CD1c-positive myeloid dendritic cell (primary cell): Measurements from ENCODE around the gene GNPAT.
"Not testable (repeated sequence)": the region's sequence is repeated elsewhere in the genome, so short reads cannot be mapped to it uniquely, and the experiment has no call there.

Source experiments
- DNase-seq: peaks from one replicate; pipeline ENCODE4 v3.0.0-alpha.2; 2016; ENCODE audit errors: extremely low spot score

GNPAT gene

DNA sequence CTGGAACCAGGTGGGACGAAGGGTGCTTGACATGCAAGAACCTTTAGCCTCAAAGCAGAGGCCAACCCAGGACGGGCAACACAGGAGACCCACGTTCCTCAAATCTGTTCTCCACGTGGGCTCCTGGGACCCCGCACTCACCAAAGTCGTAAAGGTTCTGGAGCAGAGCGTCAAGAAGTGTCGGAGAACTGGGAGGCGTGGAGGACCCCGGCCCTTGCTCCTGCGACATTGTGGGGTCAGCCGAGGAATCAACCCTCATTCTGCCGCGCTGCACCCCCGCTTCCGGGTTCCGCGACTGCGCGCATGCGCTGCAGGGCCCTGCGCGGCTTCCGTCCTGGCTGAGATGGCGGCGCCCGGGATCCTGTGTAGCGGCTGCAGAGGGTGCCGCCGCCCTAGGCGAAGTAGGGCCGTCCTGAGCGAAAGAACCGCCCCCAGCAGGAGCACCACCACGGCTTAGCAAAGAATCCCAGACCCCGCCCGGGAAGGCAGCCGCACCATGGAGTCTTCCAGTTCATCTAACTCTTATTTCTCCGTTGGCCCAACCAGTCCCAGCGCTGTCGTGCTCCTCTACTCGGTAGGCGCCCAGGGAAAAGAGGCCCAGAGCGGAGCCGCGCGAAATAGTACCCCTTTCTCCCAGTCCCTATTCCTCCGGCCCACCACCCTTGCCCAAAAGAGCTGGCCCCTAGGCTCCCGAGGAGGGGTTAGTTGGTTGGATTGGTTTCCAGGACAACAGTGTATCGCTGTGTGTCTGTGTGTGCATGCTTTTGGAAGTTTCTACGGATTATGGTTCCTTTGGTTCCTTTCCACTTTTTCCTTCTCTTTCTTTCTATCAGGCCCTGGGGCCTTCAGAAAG, at the start of gene GNPAT:
Gene GNPAT, plus strand, starts transcription at position 330 of the 853 bp plus-strand sequence. Its CDS starts 167 bp downstream, at position 497.
- DNase-seq: peak; percentile 95

GRCh38 chr1:231192620-231193163, 48.3 kb upstream of the GNPAT start:
- no peak for DNase-seq

- no peak for DNase-seq
Measured at GRCh38 chr1:231193710-231194340, 47.2 kb upstream of the GNPAT start.

DNA sequence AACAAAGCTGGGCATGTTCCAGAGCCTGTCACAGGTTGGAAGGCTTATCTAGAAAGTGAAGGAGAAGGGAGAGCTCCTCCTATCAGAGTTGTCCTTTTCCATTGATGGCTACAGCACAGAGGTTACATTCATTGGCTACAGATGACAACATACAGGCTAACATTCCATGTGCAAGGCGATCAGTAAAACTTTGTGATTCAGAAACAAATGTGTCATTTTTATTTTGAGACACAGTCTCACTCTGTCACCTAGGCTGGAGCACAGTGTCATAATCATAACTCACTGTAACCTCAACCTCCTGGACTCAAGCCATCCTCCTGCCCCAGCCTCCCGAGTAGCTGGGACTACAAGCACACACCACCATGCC, 46.6 kb upstream of the GNPAT start:
- DNase-seq: no peak

DNA sequence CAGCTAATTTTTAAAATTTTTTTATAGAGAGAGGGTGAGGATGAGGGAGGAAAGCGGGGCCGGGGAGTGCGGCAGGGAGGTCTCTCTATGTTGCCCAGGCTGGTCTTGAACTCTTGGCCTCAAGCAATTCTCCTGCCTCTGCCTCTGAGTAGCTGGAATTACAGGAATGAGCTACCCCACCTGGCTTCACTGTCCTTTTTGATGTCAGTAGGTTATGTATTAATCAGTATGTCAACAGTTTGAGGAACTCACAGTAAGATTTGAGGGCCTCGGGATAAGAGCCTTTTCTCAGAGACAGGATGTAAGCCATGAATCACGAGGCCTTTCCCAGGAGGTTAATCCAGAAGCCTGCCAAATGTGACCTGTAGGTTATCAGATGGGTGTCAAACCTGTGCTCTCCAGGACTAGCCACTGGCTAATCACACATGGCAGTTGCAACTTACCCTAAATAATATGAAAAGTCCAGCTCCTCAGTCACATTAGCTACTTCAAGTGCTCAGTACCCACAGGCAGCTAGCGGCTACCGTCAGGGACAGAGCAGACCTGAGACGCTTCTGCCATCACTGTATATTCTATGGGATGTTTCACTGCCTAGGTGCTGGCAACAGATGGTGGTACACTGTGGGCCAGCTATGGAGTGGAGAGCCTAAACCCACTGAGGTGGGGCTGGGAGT, 46.0 kb upstream of the GNPAT start:
- DNase-seq: no peak

DNA sequence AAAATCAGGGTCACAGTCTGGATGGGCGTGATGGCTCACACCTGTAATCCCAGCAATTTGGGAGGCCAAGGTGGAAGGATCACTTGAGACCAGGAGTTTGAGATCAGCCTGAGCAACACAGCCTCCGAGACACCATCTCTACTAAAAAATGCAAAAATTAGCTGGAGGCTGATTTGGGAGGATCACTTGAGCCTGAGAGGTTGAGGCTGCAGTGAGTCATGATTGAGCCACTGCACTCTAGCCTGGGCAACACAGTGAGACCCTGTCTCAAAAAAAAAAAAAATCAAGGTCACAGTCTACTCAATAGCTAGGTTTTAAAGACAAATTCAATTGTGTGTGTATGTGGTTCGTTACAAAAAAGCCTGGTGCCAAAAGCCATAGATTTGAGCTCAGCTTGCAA, 44.7 kb upstream of the GNPAT start:
- DNase-seq: no peak

GRCh38 chr1:231196728-231197127, 44.3 kb upstream of the GNPAT start:
- DNase-seq: no peak

- no peak for DNase-seq
Measured at GRCh38 chr1:231199868-231200267, 41.1 kb upstream of the GNPAT start.

DNA sequence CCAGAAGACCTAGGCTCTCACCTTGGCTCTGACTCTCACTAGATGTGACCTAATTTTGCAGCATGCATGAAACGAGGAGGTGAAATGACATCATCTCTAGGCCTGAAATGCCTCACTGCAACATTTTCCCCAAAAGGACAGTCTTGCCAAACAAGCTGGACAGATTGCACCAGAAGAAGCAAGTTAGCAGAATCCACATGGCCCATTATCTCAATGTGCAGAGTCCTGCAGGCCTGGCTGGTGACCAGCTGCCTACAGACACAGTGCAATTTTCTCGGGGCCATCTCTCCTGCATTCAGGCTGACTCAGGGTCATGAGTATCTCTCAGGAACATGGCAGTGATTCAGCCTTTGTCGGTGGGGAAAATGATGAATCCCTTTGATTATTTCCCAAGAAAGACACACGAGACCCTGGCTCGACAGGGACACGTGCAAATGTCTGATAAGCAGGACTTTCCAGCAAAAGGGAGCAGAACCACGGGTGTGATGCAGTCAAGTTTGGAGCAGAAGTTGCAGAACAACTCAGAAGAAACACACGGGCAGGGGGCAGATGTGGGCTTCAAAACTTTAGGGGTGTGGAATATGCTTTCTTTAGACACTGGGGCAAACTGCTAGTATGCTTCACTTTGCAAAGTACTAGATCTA, 40.5 kb upstream of the GNPAT start:
- no peak for DNase-seq

- DNase-seq: no peak
Measured at GRCh38 chr1:231201375-231201978, 39.5 kb upstream of the GNPAT start.

DNA sequence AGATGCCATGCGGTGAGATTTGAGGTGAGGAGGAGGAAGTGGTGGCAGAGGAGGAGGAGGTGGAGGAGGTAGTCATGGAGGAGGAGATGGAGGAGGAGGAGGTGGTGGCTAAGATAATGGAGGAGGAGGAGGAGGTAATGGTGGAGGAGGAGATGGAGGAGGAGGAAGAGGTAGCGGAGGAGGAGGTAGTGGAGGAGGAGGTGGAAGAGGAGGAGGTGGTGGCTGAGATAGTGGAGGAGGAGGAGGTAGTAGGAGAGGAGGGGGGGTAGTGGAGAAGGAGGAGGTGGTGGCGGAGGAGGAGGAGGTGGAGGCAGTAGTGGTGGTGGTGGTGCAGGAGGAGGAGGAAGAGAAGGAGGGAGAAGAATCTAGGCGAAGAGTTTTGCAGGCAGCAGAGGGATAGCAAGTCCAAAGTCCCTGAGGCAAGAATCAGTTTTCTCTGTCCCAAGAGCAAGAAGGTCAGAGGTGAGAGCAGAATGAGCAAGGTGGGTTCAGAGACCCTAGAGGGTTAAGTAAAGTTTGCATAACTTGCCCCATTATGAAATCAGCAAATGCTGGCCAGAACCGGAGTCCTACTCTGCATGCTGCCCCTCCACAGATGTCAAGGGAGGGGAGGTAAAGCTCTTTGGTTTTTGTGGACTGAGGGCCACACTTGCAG, 38.9 kb upstream of the GNPAT start:
- DNase-seq: no peak

DNA sequence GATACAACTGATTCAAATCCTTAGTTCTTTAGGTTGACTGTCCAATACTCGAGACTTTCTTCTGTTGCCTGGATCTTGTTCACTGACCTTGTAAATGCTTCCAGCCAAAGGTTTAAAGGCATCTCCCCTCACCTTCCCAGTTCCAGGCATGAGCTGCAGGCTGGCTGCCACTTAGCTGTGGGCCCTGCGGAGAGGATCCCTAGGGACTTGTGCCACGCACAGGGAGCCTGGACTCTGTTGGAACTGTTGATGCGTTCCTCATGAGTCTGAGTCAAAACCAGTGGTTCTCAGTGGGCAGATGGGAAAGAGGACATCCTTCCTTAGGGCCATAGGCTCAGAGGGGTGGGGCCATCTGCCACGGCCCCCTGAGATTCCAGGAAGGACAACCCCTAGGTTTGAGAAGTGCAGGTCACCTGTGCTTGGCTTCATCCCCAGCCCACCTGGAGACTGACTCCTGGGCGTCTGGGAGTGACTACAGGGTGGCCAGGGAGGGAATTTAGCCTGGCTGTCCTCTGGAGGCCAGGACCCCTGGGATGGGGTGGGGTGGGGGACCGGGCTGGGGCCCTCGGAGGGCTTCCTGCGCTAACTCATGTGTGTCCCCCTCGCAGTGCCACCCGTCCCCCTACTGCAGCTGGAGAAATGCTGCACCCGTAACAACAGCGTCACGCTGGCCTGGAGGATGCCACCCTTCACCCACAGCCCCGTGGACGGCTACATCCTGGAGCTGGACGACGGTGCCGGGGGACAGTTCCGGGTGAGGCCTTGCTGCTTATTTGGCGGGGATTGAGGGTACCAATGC, 37.6 kb upstream of the GNPAT start:
- no peak for DNase-seq

DNA sequence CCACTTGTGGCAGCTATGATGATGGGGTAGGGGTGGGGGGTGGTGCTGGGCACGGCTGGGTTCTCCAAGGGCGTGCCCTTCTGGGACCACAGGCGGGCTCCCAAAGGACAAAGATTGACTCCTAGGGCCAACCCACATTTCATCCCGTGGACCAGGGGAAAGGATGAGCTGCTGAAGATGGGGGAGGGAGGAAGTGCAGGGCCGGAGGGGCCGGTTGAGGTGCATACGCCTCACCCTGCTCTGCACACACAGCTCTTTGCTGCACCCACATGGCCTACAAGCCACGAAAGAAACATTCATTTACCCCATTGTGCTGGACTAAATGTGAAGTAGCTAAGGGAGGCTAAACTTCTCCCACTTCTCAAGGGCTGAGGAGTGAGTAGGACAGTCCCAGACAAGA, 34.2 kb upstream of the GNPAT start:
- DNase-seq: no peak

DNA sequence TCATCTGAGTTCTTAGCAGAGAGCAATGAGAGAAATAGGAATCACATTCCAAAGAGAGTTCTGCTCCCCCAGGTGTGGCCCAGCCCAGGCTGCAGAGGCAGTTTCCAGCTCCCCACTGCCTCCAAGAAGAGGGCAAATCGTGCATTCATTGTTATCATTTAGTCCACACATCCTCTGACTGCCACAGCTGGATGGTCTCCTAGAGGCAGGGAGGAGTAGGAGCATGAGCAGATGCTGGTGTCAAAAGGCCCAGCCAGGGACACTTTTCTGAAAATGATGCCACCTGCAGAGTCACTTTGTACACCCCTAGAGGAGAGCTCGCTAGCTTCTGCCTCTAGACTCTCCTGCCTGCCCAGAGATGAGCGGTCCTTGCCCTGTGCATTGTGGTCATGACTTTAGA, 33.6 kb upstream of the GNPAT start:
- no peak for DNase-seq

- DNase-seq: no peak
Measured at GRCh38 chr1:231208980-231209379, 32.0 kb upstream of the GNPAT start.

DNA sequence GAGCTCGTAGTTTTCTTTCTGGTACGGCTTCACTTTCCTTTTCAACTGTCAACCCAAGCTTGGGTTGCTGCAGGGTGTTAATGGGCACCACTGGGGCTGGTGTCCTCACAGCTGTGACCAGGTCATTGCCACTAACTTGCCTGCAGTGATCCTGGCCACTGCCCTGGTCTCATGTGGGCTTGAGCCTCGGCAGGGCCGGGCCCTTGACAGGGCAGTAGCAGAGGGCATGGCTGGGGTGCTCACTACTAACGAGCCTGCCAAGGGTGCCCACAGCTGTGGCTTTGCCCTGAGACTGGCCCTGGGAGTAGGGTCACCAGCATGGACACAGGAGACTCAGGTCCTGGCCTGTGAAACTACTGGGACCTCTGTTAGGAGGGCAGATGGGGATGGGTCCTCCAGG, 31.5 kb upstream of the GNPAT start:
- no peak for DNase-seq

DNA sequence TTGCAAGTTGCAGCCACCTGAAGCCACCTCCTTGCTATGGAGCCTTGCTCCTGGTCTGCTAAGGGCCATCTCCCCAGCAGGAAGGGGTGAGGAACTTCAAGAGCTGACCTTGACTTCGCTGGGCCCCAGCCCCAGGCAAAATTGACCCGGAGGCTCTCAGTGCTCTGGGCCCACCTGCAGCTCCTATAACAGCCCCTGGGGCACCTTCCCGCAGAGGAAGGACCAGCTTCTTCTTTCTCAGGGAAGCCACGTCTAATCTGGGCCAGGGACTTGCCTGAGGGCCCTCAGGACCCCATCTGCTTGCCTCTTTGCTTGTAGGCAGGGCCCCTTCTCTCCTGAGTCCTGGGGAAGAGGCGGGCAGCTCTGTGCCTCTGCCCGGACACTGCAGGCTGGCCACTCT, 30.9 kb upstream of the GNPAT start:
- no peak for DNase-seq

DNA sequence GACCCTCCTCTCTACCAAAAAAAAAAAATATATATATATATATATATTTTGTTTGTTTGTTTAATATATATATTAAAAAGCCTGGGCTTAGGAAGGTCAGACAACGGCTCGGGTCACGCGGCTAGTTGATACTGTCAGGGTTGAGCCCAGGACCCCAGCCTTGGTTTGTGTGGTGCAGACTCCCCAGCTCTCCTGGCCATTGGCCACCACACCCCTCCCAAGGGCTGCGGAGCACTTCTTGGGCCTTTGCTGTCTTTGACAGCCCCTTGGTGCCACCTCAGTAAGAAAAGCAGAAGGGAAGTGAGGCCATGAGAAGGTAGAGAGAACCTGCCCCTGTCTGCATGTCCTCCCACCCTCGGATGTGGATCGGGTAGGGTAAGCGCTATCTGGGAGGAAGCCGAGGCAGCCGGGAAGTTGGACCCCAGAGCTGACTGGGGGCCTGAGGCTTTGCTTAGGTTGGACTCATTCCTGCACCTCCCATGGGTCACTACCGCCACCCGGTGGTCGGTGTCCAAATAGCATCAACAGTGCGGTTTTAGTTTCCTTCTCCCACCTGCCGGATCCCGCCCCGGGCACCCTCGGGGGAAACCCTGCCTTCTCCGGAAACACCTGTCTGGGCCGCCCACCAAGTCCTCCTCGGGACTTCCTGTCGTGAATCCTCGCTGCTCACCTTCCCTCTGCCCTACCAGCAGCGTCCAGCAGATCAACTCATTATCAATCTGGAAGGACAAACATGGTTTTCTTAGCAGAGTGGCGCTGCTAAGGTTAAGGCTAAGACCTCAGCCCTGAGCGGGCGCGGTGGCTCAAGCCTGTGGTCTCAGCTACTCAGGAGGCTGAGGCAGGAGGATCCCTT, 29.8 kb upstream of the GNPAT start:
- peak; percentile 71 for DNase-seq

DNA sequence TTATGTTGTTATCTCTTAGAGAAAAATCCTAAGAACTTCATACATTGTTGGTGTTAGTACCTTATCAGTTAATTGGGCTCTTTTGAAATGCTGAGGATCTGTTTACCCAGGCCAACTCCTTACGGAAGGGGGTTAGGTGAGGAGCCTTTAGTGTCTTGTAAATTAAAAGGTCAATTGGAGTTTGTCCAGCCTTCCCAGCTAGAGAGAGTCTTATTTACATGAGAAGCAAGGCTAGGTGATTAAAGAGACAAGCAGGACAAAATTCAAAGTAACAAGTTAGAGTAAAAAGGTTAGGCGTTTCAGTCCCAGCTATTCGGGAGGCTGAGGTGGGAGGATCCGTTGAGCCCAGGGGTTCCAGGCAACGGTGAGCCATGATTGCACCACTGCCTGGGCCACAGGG, 28.7 kb upstream of the GNPAT start:
- not testable (repeated sequence) for DNase-seq
